GM18526 (cell line): ENCODE results near the gene CMTM3.

ENCODE experiments used
- POLR2A ChIP-seq: IDR thresholded peaks from 3 replicates; pipeline ENCODE4 v1.6.1; 2011; ENCODE audit not compliant: insufficient read length; ENCODE audit errors: extremely low read depth

The CMTM3 gene

DNA sequence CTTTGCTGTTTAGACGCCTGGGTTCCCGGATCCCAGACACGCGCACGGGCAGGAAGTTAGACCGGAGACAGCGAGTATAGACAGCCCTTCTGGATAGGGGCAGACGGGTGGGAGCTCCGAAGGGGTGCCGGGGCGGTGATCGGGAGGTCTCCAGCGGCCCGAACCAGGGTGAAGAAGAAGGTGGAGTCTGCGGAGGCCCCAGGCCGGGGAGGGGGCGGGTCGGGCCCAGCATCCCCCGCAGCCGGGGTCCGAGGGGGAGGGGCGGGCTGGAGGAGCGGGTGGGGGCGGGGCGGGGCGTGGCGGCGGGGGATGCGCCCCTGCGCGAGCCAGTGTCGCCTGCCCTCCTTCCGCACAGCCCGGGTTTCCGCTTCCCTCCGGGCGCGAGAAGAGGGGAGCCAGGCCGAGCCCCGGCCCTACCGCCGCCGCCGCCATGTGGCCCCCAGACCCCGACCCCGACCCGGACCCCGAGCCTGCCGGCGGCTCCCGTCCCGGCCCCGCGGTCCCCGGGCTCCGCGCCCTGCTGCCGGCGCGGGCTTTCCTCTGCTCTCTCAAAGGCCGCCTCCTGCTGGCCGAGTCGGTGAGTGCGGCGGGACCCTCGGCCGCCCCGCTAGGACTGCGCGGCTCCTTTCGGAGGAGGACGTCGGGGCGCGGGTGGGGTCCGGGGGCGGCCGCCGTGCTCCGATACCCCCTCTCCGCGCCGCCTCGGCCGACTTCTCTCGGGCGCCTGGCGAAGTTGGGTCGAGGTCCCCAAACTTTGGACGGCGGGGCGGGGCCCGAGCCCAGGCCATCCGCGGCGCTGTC is at the start of gene CMTM3:
Gene CMTM3, plus strand, starts transcription at position 329 of the 801 bp plus-strand sequence. Its CDS starts 102 bp downstream, at position 431.
- TF ChIP-seq POLR2A: no peak

- no peak for TF ChIP-seq POLR2A
Measured at GRCh38 chr16:66560107-66560506, 44.4 kb upstream of the CMTM3 start.

DNA sequence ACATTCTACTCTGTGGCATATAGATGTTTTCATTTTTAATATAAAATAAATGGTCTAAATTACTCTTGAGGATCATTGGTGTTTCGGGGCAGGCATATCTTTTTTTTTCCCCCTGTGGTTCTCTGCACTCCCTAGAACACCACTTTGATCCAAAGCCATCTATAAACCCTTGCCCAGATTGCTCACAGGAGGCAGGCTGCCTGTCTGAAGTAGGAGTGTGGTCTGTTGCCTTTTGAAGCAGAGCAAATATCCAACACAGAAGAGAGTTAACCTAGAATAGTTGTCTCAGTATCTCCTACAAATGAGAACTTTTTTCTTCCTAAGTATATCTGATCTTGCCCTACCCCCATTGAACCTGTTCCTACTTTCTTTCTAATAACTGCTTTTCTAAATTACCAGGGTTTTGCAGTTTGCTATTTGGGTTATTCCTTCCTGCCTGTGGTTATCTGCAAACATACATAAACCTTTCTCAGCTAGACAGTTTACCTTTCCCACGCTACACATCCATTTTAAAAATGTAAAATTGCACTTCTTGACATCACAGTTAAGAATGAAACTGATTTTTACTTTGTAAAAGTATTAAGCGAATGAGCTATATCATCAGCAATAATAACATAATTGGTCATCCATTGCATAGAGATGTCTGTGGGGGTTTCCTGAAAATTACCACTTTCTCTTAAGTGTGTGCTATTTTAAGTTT is 43.0 kb upstream of the CMTM3 start:
- TF ChIP-seq POLR2A: no peak

DNA sequence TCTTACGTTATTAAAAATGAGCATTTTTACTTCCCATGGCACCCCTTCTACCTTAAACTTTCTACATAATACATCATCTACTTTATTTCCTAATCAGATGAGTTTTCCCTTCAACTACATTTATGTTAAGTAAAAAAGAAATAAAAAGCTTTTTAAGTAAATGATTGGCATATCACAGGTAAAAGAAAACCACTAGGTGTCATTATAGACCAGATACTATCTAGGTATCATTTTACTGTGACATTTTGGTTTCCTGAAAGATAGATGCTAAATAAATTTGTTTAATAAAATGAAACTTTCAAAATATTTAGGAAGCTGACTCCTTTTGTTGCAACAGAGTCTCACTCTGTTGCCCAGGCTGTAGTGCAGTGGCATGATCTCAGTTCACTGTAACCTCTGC is 42.1 kb upstream of the CMTM3 start:
- TF ChIP-seq POLR2A: no peak

- no peak for TF ChIP-seq POLR2A
Measured at GRCh38 chr16:66562986-66563385, 41.5 kb upstream of the CMTM3 start.

DNA sequence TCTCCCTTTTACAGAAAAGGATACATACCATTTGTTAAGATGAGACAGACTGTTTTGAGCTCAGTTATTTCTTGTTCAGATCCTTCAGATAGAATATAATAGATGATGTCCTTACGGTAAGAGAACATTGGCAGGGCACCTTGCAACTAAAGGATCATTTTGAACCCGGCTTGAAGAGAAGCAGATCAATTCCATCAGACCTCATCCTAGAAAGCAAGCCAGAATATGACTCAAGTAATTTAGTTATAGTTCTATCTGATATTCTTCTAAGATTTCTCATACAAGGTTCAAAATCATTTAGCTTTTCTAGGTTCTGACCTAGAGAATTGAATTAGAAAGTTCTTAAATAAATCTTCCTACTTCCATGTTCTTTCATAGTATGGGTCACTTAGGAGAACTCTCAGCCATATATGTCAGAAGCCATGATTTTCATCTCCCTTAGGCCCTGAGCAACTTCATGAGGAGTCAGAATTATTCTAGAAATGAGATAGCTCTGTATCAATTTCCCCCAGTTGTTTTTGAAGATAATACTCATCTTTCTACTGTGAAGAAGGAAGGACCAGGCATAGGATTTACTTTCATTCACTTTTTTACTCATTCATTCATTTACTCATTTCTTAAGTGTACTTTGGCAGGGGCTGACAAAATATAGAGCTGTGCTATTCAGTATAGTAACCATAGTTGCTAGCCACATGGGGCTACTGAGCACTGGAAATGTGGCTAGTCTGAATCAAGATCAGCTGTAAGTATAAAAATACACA is 40.8 kb upstream of the CMTM3 start:
- no peak for TF ChIP-seq POLR2A

DNA sequence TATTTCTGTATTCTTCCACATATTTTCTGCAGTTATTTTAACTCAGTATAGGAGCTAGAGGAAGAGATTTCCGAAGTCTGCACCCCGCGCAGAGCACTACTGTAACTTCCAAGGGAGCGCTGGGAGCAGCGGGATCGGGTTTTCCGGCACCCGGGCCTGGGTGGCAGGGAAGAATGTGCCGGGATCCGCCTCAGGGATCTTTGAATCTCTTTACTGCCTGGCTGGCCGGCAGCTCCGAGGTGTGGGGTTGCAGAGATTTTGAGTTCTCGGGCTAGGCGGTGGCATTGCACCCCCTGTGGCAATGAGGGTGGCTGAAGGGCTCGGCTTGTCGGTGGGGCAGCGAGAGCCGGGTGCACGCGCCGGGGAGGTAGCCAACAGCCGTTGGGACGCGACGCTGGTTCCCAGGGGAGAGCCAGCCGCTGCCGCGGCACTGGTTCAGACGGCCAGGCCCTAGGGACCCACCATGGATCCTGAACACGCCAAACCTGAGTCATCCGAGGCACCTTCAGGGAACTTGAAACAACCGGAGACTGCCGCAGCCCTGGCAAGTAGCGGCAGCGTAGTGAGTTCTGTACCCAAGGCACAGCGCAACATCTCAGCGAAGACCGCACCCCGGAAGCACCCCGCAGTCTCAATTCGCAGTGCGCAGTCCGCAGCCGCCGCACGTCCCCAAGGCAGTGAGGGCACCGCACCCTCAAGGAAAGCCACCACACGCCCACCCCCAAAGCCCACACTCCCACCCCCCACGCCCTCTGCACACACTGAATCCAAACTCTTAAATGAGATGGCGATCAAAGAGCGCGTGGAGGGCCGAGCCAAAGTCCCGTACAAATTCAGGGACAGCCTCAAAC is 38.2 kb upstream of the CMTM3 start, which contains the start of gene CMTM1:
Gene CMTM1, plus strand, starts transcription at position 389 of the 851 bp plus-strand sequence. Its CDS starts 75 bp downstream, at position 464.
- no peak for TF ChIP-seq POLR2A

GRCh38 chr16:66568355-66568754 is 36.1 kb upstream of the CMTM3 start:
- no peak for TF ChIP-seq POLR2A

GRCh38 chr16:66569131-66569530 is 35.4 kb upstream of the CMTM3 start:
- no peak for TF ChIP-seq POLR2A

GRCh38 chr16:66569827-66570405 is 34.6 kb upstream of the CMTM3 start:
- no peak for TF ChIP-seq POLR2A

- no peak for TF ChIP-seq POLR2A
Measured at GRCh38 chr16:66572356-66572755, 32.1 kb upstream of the CMTM3 start.

DNA sequence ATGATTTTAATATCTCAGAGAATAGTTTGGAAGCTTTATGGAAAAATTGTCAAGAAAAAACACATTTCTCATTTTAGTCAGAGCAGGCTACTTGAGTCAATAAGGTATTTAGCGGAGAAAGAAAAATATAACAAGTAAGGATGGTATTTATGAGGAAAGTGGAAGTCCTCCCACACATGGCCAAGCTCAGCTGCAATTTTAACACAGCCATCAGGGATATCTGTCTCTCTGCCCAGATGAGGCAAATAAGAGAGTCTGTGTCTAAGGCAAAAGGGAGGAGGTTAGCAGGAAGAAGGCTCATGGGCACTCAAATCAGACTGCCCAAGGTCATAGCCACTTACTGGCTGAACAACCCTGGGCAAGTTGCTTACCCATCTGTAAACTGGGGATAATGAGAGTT is 30.4 kb upstream of the CMTM3 start:
- no peak for TF ChIP-seq POLR2A

GRCh38 chr16:66574531-66574930 is 30.0 kb upstream of the CMTM3 start:
- no peak for TF ChIP-seq POLR2A

DNA sequence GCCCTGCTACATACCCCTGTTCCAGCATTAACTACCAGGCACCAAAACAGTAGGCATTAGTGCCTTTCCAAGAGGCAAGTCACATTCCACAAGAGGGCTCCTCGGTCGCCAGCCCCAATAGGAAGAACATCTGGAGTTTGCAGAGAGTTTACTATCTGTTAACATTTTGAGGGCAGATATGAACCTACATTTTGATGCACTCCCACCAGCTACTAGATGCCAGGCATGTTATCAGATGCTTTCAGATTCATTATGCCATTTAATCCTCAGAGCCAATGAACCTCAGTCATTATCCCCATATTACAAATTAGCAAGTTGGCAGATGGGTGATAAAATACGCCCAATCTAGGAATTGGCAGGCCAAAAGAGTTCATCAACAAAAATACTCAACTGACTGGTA is 29.4 kb upstream of the CMTM3 start:
- TF ChIP-seq POLR2A: no peak
